NCI-H2196 (cell line): Measurements from ENCODE around the gene KLHL35.
"Not testable (repeated sequence)": the region's sequence is repeated elsewhere in the genome, so short reads cannot be mapped to it uniquely, and the experiment has no call there.

ENCODE experiments used
- DNase-seq: peaks from one replicate; lab custom pipeline; 2025; ENCODE audit not compliant: unreplicated experiment; lab: John Stamatoyannopoulos, UW

KLHL35 gene

GRCh38 chr11:75426720-75427086 is 6.3 kb downstream of the KLHL35 start:
- DNase-seq, result no peak

GRCh38 chr11:75425422-75425821 is 7.6 kb downstream of the KLHL35 start:
- DNase-seq, result no peak

- no peak for DNase-seq
Observed at GRCh38 chr11:75424396-75424795, 8.6 kb downstream of the KLHL35 start.

- no peak for DNase-seq
Observed at GRCh38 chr11:75423721-75424120, 9.3 kb downstream of the KLHL35 start.

- DNase-seq, result peak; percentile 72
Observed at GRCh38 chr11:75422248-75423231, 10.5 kb downstream of the KLHL35 start.

GRCh38 chr11:75421902-75422247 is 11.1 kb downstream of the KLHL35 start:
- no peak for DNase-seq

GRCh38 chr11:75421035-75421602 is 11.9 kb downstream of the KLHL35 start:
- DNase-seq, result no peak

GRCh38 chr11:75420224-75421034 is 12.6 kb downstream of the KLHL35 start:
- peak; percentile 16 for DNase-seq

- DNase-seq, result peak; percentile 13
Observed at GRCh38 chr11:75413864-75414263, 19.1 kb downstream of the KLHL35 start.

- DNase-seq, result not testable (repeated sequence)
Observed at GRCh38 chr11:75413146-75413545, 19.9 kb downstream of the KLHL35 start.

GRCh38 chr11:75409971-75410370 is 23.0 kb downstream of the KLHL35 start:
- DNase-seq, result not testable (repeated sequence)

GRCh38 chr11:75408957-75409219 is 24.1 kb downstream of the KLHL35 start:
- no peak for DNase-seq

GRCh38 chr11:75406338-75406777 is 26.6 kb downstream of the KLHL35 start:
- peak; percentile 59 for DNase-seq

GRCh38 chr11:75403983-75404658 is 28.9 kb downstream of the KLHL35 start:
- no peak for DNase-seq

GRCh38 chr11:75403037-75403436 is 30.0 kb downstream of the KLHL35 start:
- DNase-seq, result no peak

- DNase-seq, result no peak
Observed at GRCh38 chr11:75402002-75402773, 30.8 kb downstream of the KLHL35 start.

GRCh38 chr11:75400146-75400865 is 32.7 kb downstream of the KLHL35 start:
- DNase-seq, result no peak

GRCh38 chr11:75399344-75400145 is 33.5 kb downstream of the KLHL35 start, which contains the start of gene RPS3:
Gene RPS3, plus strand, starts transcription at chr11:75399518. Its CDS starts 30 bp downstream, at chr11:75399548.
- DNase-seq, result peak; percentile 94

- DNase-seq, result no peak
Observed at GRCh38 chr11:75398906-75399305, 34.1 kb downstream of the KLHL35 start.
